ENCODE measurements around the gene ELFN2. TPM values are rescaled to one million over a fixed set of nuclear protein-coding genes. Genes with fewer than 3 reads are reported as not detected.

Gene ELFN2
- total RNA-seq, 2 donors from 2014 or later: 2.8 to 4.3 TPM

GRCh38 chr22:37345863-37346504, 81.3 kb downstream of the ELFN2 start:
- Histone ChIP-seq H3K9me3 (no peaks in the 10 kb centered on the region), H3K4me3 (no peak overlapping the region), H3K27me3 (replicated peaks; ENCODE audit: insufficient read depth) (peaks cover 2% of the 10 kb centered on the region), H3K27ac (no peak overlapping the region), H3K36me3 (no peaks in the 10 kb centered on the region), H3K4me1 (replicated peaks) (no peaks in the 10 kb centered on the region)
- 18% methylated on average over 13 of the region's 13 CpGs for WGBS
- DNase-seq (ENCODE audit: low spot score): no peak
- TF ChIP-seq POLR2A (IDR thresholded peaks at IDR 0.05): no peak
- TF ChIP-seq CTCF (IDR thresholded peaks at IDR 0.05): no peak
- TF ChIP-seq POLR2AphosphoS5 (IDR thresholded peaks at IDR 0.05): no peak
- intact Hi-C loops (cut with DNase I): no loop called here

- intact Hi-C loops (cut with DNase I): no loop called here
- no peak overlapping the region for H3K27ac ChIP-seq
- H3K4me3 ChIP-seq: no peak overlapping the region
- TF ChIP-seq POLR2AphosphoS5 (IDR thresholded peaks at IDR 0.05) (no peak), CTCF (IDR thresholded peaks at IDR 0.05) (no peak), POLR2A (IDR thresholded peaks at IDR 0.05) (no peak)
- no peaks in the 10 kb centered on the region for H3K9me3 ChIP-seq
- H3K36me3 ChIP-seq: no peaks in the 10 kb centered on the region
- no peak for DNase-seq (ENCODE audit: low spot score)
- H3K4me1 ChIP-seq (replicated peaks): no peaks in the 10 kb centered on the region
- H3K27me3 ChIP-seq (replicated peaks; ENCODE audit: insufficient read depth): peaks cover 2% of the 10 kb centered on the region
- WGBS: 88% methylated on average over 13 of the region's 13 CpGs
Observed at GRCh38 chr22:37344735-37345449, 82.4 kb downstream of the ELFN2 start.

- Histone ChIP-seq H3K27me3 (replicated peaks; ENCODE audit: insufficient read depth) (peaks cover 2% of the 10 kb centered on the region), H3K4me3 (no peak overlapping the region), H3K27ac (no peak overlapping the region), H3K9me3 (no peaks in the 10 kb centered on the region), H3K36me3 (no peaks in the 10 kb centered on the region), H3K4me1 (replicated peaks) (no peaks in the 10 kb centered on the region)
- TF ChIP-seq POLR2AphosphoS5 (IDR thresholded peaks at IDR 0.05) (no peak), POLR2A (IDR thresholded peaks at IDR 0.05) (no peak), CTCF (IDR thresholded peaks at IDR 0.05) (no peak)
- WGBS: 70% methylated on average over 16 of the region's 17 CpGs
- intact Hi-C loops (cut with DNase I): no loop called here
- DNase-seq (ENCODE audit: low spot score): no peak
Observed at GRCh38 chr22:37343863-37344734, 83.2 kb downstream of the ELFN2 start.

GRCh38 chr22:37343348-37343747, 83.9 kb downstream of the ELFN2 start:
- no peaks in the 10 kb centered on the region for H3K36me3 ChIP-seq
- H3K27me3 ChIP-seq (replicated peaks; ENCODE audit: insufficient read depth): peaks cover 2% of the 10 kb centered on the region
- 45% methylated on average over 11 of the region's 11 CpGs for WGBS
- no peak overlapping the region for H3K4me3 ChIP-seq
- H3K4me1 ChIP-seq (replicated peaks): no peaks in the 10 kb centered on the region
- no peak for DNase-seq (ENCODE audit: low spot score)
- H3K9me3 ChIP-seq: no peaks in the 10 kb centered on the region
- no peak overlapping the region for H3K27ac ChIP-seq
- intact Hi-C loops (cut with DNase I): no loop called here
- TF ChIP-seq POLR2A (IDR thresholded peaks at IDR 0.05): no peak
- TF ChIP-seq POLR2AphosphoS5 (IDR thresholded peaks at IDR 0.05): no peak
- no peak for TF ChIP-seq CTCF (IDR thresholded peaks at IDR 0.05)

Data from prostate gland (tissue), 2 donors.